SK-N-MC (cell line): ENCODE measurements around the gene TIMP2.
A peak's percentile ranks its signal among the peaks of the same experiment; 100 is the strongest.

ENCODE experiments used
- DNase-seq: peaks from one replicate; pipeline ENCODE4 v3.0.0-alpha.2; 2011; ENCODE audit warnings: low read depth, low spot score
- H3K27ac ChIP-seq: fragments of 200-600 bp; sonication (generic); 2 replicates; pipeline ENCODE4 v1.5.1; 2016; ENCODE audit warnings: mixed run types
- H3K36me3 ChIP-seq: fragments of 200-600 bp; sonication (generic); 2 replicates; pipeline ENCODE4 v1.6.1; 2017; ENCODE audit warnings: antibody characterized with exemption, low read length, mixed read lengths; ENCODE audit not compliant: insufficient read depth
- H3K4me3 ChIP-seq: fragments of 200-600 bp; sonication (generic); 2 replicates; pipeline ENCODE4 v1.5.1; 2016
- H3K9ac ChIP-seq: fragments of 200-600 bp; sonication (generic); 2 replicates; pipeline ENCODE4 v1.8.0; 2017; ENCODE audit warnings: mixed run types, mixed read lengths; ENCODE audit not compliant: insufficient read length
- H3K9me3 ChIP-seq: fragments of 200-600 bp; sonication (generic); 2 replicates; pipeline ENCODE4 v1.6.1; 2017; ENCODE audit warnings: low read depth, mild to moderate bottlenecking, antibody characterized with exemption, low read length, moderate library complexity, mixed read lengths
- EZH2 ChIP-seq: fragments of 200-600 bp; sonication (generic); IDR thresholded peaks from one replicate; pipeline ENCODE4 v1.6.1; 2017; ENCODE audit warnings: antibody characterized with exemption
- FOXP2 ChIP-seq: optimal IDR thresholded peaks from 2 replicates; pipeline ENCODE3; 2011; ENCODE audit warnings: mild to moderate bottlenecking, moderate library complexity; ENCODE audit not compliant: insufficient read depth; ENCODE audit errors: extremely low read length, control extremely low read depth
- POLR2AphosphoS5 ChIP-seq: IDR thresholded peaks from 2 replicates; pipeline ENCODE4 v1.6.1; 2012; ENCODE audit warnings: mild to moderate bottlenecking, low read depth, low read length, borderline replicate concordance

The TIMP2 gene

DNA sequence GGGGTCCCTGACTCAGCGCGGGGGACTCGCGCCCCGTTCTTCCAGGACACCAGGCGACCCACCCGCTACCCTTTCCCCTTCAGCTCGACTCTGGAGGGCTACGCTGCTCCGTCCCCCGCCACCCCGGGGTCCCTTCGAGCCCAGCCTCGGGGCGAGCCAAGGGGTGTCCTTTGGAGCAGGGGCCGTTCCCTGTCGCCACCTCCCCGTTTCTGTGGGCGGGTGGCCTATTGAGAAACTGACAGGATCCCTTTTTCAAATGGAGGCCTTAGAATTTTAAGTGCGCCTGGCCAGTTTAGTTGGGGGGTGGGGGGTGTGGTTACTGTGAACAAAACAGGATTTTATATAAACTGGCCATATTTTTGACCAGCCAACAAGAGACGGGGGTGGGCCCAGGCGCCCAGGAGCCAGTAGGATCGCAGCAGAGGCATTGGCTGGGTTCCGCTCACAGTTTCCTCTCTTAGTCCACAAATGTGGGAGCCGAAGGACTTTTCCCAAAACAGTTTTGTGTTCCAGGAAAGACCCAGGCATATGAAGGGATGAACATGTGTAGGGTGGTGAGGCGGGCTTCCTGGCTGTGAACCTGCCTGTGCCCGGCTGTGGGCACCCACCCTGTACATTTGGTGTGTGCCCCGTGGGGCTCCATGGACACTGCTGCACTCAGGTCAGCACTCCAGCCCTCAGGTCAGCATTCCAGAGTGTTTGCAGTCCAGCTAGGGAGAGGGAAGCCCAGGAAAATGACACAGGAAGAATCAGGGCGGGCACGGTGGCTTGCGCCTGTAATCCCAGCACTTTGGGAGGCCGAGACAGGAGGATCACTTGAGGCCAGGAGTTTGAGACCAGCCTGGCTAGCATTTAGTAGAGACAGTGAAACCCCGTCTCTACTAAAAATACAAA, 722 bp upstream of the TIMP2 start:
- peak overlapping the region; percentile 81 for H3K9ac ChIP-seq
- H3K27ac ChIP-seq: peak overlapping the region; percentile 79
- H3K4me3 ChIP-seq: peak overlapping the region; percentile 87
- no peak for DNase-seq
- no peaks in the 10 kb centered on the region for H3K9me3 ChIP-seq
- H3K36me3 ChIP-seq: no peaks in the 10 kb centered on the region
- TF ChIP-seq FOXP2: no peak
- TF ChIP-seq POLR2AphosphoS5: no peak
- no peak for TF ChIP-seq EZH2

DNA sequence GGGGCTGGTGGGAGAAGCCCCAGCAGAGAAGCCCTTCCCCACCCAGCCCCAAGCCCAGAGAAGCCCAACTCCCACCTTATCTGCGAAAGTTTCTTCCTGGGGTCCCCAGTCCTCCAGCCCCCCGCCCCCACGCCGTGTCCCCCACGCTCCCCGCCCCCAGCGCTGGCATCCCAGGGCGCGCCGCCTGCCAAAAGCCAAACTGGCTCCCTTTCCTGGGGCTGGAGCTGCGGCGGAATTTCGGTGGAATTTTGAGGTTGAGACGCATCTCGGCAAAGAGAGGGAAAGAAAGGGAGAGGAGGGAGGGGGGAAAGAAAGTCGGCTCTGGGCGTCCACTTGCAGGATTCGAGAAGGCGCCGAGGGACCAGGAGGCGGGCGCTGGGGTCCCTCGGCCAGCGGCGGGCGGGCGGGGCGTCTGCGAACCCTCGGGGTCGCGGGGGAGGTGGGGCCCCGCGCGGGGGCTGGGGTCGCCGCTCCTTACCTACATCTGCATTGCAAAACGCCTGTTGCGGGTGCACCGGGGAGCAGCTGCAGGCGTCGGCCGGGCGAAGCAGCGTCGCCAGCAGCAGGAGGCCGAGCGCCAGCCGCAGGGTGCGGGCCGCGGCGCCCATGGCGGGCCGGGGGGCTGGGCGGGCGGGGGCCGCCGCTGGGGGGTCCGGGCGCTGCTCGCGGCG, 571 bp downstream of the TIMP2 start:
- Histone ChIP-seq H3K9me3 (no peaks in the 10 kb centered on the region), H3K4me3 (peak overlapping the region; percentile 87), H3K27ac (no peak overlapping the region), H3K9ac (peak overlapping the region; percentile 74), H3K36me3 (no peaks in the 10 kb centered on the region)
- no peak for TF ChIP-seq EZH2
- DNase-seq: no peak

DNA sequence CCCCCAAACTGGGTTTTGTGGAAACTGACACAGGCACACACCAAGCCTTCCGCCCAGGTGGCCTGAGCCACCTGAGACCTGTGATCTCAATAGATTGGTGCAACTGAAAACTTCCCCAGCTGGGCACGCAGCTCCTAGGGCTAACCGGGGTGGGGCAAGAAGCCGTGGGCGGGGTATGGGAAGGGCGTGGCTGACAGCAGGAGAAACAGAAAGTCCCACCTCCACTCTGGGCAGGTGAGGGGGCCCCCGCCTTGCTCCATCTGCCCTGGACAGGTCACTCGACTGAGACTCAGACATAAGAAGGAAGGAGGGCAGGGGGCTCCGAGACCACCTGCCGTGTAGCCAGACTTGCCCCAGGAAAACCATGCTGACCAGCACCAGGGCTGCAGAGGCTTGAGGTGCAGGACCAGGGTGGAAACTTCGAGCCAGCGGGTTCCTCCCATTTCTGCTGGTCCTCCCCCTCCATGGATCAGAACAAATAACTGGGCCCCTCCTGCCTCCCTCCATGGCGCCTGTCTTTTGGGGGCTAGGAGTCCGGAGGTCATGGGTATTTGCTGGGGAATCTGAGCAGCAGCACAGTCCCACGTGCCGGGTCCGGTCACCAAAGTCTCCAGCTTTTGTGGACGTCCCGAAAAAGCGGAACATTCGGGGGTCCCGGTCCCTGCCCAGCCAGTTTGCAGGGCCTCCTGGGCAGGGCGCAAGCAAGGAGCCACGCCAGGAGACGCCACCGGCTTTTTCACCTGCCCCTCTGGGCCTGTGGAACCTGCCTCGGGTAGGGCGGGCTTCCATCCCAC, 1.3 kb downstream of the TIMP2 start:
- no peaks in the 10 kb centered on the region for H3K9me3 ChIP-seq
- no peaks in the 10 kb centered on the region for H3K36me3 ChIP-seq
- no peak for TF ChIP-seq FOXP2
- no peak for TF ChIP-seq EZH2
- TF ChIP-seq POLR2AphosphoS5: no peak
- H3K9ac ChIP-seq: peak overlapping the region; percentile 74
- no peak for DNase-seq
- peak overlapping the region; percentile 87 for H3K4me3 ChIP-seq
- no peak overlapping the region for H3K27ac ChIP-seq

DNA sequence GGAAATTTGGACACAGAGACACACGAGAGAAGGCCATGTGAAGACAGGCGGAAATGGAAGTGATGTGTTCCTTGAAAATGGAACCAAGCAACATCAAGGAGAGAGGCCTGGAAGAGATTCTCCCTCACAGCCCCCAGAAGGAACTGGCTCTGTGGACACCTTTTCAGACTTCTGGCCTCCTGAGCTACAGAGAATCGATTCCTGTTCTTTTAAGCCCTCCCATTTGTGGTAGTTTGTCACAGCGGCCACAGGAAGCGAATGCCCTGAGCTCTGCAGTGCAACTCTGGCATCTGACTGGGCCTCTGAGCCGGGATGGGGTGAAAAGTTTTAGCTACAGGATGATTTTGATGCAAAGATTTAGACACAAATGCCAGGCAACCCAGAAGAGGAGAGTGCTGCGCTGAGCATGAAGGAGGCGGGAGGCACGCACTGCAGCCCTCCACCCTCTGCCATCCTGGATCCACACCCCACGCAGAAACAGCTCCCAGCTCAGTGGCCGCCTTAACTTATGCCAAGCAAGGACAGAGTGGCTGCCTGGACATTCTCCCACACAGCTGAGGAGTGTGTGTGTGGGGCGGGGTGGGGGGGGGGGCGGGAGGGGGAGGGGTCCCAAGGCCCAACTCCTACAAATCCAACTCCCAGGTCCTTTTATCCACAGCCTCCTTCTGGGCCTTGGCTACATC, 2.2 kb downstream of the TIMP2 start:
- no peak for DNase-seq
- TF ChIP-seq EZH2 (no peak), FOXP2 (no peak), POLR2AphosphoS5 (no peak)
- H3K9ac ChIP-seq: no peak overlapping the region
- H3K27ac ChIP-seq: no peak overlapping the region
- peak overlapping the region; percentile 87 for H3K4me3 ChIP-seq
- no peaks in the 10 kb centered on the region for H3K36me3 ChIP-seq
- H3K9me3 ChIP-seq: no peaks in the 10 kb centered on the region

DNA sequence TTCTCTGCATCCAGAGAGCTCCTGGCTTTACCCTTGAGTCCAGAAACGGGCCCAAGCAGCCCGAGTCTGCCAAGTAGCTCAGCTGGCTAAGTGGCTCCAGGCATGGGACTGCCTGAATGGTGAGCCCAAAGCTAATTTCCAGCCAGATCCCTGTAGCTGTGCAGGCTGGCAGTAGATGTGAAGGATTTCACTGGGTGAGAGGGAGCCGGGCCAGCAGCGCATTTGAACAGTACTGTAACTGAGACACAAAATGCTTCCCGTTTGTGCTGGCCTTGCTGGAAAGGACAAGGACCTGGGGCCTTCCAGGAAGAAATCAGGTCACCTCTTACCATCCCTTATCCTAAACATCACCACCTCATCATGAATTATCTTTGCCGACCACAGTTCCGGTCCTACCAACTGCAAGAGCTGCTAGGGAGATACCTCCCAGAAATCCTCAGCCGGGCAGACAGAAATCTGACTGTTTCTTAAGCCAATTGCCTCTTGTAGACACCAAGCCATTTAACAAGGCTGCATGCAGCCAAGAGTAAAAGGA, 3.7 kb downstream of the TIMP2 start:
- no peak for TF ChIP-seq POLR2AphosphoS5
- no peak for TF ChIP-seq FOXP2
- TF ChIP-seq EZH2: no peak
- Histone ChIP-seq H3K27ac (peak overlapping the region; percentile 60; the same call in 1 of the 2 replicates), H3K36me3 (0 out of 2 replicates have a peak, but pooled peaks cover 3% of the 10 kb centered on the region), H3K4me3 (no peak overlapping the region), H3K9me3 (no peaks in the 10 kb centered on the region), H3K9ac (no peak overlapping the region)
- no peak for DNase-seq

DNA sequence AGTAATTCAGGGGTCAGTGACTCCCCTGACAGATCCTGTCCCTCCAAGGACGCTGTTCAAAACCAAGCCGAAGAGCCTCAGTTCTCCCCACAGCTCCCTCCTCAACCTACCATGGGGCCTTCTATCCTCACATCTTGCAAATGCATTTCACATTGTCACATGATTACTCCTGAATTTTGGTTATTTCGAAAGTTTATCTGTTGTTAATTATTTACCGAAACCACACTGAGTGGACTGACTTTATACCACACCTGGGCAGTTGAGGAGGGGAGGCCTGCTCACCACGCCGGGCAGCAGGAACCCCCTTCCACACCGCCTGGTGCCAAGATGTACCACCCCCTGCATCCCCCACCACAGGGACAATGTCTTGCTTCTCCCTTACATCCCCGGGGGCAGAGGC, 4.7 kb downstream of the TIMP2 start:
- Histone ChIP-seq H3K4me3 (no peak overlapping the region), H3K27ac (no peak overlapping the region), H3K9ac (no peak overlapping the region), H3K36me3 (peaks cover 3% of the 10 kb centered on the region; the same call in 1 of the 2 replicates), H3K9me3 (no peaks in the 10 kb centered on the region)
- TF ChIP-seq FOXP2: no peak
- TF ChIP-seq EZH2: no peak
- TF ChIP-seq POLR2AphosphoS5: no peak
- DNase-seq: no peak

DNA sequence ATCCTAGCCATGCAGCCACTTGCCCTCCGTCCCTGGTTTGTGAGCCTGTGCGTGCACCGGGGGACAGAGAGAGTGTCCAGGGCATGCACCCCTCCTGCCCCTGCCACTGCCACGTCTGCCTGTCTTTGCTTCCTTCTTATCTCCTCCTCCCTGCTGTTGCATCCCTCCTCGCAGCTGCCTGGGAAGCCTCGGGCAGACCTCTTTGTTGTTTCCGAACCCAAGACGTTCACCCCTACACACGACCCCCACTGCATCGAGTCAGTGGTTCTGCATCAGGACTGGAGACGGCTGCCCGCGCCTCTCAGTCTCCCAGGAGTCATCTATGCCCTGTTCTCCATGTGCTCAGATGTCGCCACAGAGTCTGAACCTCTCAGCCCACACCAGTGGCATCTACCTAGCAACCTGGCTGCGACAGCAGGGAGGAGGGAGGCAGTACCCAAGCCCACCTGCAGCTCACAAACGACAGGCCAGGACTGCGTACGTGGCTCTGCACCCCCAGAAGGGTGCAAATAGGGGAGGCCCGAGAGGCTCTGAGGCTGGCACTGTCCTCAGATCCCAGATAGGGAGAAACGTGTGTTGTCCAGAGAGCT, 5.2 kb downstream of the TIMP2 start:
- DNase-seq: no peak
- no peak for TF ChIP-seq POLR2AphosphoS5
- no peak for TF ChIP-seq EZH2
- no peak for TF ChIP-seq FOXP2
- Histone ChIP-seq H3K4me3 (no peak overlapping the region), H3K9me3 (no peaks in the 10 kb centered on the region), H3K9ac (no peak overlapping the region), H3K27ac (no peak overlapping the region), H3K36me3 (peaks cover 3% of the 10 kb centered on the region; the same call in 1 of the 2 replicates)
